ENCODE results near the gene CDC45.

DNA sequence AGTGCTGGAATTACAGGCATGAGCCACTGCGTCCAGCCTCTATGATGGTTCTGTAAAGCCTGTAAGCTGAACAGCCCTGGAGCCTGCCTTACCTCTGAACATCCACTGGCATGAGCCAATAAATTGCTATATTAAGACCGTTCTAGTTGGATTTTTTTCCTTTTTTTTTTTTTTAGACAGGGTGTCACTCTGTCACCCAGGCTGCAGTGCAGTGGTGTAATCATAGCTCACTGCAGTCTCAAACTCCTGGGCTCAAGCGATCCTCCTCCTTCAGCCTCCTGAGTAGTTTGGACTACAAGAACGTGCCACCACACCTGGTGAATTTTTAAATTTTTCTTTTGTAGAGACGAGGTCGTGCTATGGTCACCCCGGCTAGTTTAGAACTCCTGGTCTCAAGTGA, 70.7 kb downstream of the CDC45 start:
- TF ChIP-seq, protein P1, sequence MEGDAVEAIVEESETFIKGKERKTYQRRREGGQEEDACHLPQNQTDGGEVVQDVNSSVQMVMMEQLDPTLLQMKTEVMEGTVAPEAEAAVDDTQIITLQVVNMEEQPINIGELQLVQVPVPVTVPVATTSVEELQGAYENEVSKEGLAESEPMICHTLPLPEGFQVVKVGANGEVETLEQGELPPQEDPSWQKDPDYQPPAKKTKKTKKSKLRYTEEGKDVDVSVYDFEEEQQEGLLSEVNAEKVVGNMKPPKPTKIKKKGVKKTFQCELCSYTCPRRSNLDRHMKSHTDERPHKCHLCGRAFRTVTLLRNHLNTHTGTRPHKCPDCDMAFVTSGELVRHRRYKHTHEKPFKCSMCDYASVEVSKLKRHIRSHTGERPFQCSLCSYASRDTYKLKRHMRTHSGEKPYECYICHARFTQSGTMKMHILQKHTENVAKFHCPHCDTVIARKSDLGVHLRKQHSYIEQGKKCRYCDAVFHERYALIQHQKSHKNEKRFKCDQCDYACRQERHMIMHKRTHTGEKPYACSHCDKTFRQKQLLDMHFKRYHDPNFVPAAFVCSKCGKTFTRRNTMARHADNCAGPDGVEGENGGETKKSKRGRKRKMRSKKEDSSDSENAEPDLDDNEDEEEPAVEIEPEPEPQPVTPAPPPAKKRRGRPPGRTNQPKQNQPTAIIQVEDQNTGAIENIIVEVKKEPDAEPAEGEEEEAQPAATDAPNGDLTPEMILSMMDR (IDR thresholded peaks at IDR 0.05): no peak
- TF ChIP-seq POLR2A (IDR thresholded peaks at IDR 0.05): no peak

Data from adrenal gland (tissue), 5 donors.